Fibroblast of skin of right biceps (primary cell): ENCODE data around the gene CLIC6.
A peak's percentile ranks its signal among the peaks of the same experiment; 100 is the strongest.
"Not testable (repeated sequence)": the region's sequence is repeated elsewhere in the genome, so short reads cannot be mapped to it uniquely, and the experiment has no call there.

ENCODE experiments used
- DNase-seq: peaks from one replicate; pipeline ENCODE4 v3.0.0-alpha.2; 2013

CLIC6 gene

DNA sequence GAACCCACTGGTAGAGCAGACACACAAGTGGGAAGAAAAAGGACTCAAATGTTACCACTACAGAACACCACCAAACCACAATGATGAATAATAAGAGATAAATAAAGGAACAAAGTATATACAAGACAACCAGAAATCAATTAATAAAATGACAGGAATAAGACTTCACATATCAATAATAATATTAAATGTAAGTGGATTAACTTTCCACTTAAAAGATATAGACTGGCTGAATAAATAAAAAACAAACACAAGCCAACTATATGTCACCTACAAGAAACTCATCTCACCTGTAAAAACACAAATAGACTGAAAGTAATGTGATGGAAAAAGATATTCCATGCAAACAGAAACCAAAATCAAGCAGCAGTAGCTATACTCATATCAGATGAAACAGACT is 6.9 kb upstream of the CLIC6 start:
- DNase-seq, result no peak

DNA sequence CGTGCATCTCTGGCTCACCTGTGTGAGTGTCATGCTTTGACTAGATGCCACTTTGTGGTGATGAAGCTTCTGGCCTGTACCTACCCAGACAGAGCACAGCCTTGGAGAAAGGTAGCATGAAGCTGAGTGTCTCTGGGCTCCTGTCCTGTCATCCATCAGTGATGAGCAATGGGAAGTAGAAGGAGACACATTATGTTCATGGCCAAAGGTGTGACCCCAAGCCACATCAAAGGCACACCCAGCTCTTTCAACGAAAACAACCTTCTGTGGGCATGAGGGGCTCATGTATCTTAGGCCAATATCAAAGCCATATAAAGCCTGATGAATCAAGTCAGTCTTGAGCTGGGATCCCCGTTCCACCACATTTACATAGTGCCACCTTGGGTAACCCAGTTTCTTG is 1.0 kb upstream of the CLIC6 start:
- DNase-seq, result no peak

DNA sequence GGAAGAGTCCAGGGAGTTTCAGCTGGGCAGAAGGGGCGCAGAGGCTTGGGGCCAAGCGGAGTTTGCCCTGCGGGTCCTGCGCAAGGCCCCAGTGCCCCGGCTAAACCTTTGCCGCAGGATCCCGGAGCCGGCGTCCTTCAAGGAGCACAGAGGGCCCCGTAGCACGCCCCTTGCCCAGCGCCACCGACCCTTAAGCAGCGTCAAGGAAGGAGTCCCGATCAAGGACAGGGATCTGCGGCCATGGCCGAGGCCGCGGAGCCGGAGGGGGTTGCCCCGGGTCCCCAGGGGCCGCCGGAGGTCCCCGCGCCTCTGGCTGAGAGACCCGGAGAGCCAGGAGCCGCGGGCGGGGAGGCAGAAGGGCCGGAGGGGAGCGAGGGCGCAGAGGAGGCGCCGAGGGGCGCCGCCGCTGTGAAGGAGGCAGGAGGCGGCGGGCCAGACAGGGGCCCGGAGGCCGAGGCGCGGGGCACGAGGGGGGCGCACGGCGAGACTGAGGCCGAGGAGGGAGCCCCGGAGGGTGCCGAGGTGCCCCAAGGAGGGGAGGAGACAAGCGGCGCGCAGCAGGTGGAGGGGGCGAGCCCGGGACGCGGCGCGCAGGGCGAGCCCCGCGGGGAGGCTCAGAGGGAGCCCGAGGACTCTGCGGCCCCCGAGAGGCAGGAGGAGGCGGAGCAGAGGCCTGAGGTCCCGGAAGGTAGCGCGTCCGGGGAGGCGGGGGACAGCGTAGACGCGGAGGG is 520 bp downstream of the CLIC6 start:
- DNase-seq, result no peak

DNA sequence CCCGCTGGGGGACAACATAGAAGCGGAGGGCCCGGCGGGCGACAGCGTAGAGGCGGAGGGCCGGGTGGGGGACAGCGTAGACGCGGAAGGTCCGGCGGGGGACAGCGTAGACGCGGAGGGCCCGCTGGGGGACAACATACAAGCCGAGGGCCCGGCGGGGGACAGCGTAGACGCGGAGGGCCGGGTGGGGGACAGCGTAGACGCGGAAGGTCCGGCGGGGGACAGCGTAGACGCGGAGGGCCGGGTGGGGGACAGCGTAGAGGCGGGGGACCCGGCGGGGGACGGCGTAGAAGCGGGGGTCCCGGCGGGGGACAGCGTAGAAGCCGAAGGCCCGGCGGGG is 1.1 kb downstream of the CLIC6 start:
- not testable (repeated sequence) for DNase-seq

DNA sequence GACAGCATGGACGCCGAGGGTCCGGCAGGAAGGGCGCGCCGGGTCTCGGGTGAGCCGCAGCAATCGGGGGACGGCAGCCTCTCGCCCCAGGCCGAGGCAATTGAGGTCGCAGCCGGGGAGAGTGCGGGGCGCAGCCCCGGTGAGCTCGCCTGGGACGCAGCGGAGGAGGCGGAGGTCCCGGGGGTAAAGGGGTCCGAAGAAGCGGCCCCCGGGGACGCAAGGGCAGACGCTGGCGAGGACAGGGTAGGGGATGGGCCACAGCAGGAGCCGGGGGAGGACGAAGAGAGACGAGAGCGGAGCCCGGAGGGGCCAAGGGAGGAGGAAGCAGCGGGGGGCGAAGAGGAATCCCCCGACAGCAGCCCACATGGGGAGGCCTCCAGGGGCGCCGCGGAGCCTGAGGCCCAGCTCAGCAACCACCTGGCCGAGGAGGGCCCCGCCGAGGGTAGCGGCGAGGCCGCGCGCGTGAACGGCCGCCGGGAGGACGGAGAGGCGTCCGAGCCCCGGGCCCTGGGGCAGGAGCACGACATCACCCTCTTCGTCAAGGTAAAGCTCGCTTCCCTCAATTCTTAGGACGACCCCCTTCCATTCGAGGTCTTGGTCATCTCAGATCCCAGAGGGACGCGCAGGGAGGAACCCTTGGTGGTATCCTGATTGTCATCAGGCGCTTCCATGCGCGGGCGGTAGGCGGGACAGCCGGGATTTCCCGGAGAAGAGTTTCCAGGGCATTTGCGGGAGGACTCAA is 1.6 kb downstream of the CLIC6 start:
- DNase-seq, result no peak

DNA sequence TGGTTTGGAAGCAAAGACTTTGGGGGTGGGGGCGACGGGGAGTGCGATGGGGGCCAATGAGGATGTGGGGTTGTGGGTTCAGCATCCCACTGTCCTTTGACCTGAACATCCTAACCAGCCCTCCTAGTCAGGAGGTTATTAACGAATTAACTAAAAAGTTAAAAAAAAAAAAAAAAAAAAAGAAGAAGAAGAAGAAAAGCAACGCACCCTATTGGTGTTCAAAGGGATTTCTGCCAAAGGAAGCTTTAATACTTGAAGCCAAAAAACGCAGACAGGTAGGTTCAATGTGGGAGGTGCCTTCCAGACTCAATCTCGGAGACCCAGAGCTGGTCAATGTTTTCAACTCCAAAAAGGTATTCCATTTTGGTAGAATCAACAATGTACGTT is 2.2 kb downstream of the CLIC6 start:
- DNase-seq, result no peak

DNA sequence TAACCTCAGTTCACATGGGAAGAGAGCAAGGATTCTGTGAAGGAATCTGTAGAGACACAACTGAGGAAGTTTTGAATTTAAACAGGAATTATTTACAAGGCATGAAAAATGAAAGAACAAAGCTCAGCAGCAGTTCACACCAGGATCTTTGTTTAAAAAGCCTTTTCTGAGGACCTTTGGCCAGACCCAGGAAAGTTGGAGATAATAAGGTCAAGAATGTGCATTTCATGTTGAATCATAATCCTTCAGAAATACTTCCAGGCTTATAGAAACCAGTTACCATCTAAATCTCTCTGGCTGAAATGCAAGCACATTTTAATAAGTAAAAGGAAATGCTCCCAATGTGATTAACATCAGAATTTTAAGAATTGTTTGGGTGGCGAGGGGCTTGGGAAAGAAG is 2.7 kb downstream of the CLIC6 start:
- no peak for DNase-seq

DNA sequence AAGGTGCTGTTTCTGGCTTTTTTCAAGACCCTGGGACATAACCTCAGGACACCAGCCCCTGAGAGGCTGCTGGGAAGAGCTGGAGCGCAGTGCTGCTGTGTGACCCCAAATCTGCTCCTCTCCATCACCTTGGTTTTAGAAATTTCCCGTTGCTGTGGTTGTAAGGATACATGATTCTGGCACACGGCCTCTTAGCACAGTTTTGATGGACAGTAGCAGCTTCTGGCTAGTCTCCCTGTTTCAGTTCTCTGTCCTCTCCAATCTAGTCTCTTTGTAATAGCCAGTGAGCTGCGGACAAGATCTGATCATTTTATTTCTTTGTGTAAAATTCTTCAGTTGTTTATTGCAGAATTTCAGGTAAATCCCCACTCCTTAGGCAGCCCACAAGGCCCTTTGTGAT is 3.1 kb downstream of the CLIC6 start:
- no peak for DNase-seq

DNA sequence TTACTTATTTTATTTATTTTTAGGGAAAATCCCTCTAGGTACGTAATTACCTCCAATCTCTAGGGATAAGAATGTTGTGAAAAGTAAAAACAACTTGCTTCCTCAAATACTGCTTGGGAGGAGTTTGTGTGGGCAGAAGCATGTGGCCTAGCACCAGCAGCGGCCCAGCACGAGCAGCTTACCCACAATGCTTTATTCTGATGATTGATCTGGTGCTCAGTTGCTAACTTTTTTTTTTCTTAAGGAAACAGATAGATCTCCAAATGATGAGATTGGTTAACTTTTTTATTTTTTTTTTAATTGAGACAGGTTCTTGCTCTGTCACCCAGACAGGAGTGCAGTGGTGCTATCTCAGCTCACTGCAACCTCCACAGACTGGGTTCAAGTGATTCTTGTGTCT is 4.2 kb downstream of the CLIC6 start:
- no peak for DNase-seq

DNA sequence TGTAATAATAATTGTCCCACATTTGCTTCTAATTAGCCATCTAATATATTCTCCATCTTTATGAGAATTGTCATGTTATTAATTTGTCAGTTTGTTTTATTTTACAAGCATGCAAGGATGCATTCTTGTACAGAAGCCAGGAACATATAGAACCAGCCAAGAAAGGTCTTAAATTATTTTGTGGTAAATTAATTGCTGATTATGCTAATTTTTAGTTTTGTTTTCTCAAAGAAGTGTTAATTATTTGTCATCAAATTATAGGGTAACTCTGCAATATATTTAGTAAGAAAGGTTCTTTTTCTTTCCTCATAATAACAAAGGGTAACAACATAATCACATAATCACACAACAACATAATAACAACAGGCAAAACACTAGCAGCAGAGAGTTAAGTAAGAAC is 5.7 kb downstream of the CLIC6 start:
- DNase-seq, result no peak

DNA sequence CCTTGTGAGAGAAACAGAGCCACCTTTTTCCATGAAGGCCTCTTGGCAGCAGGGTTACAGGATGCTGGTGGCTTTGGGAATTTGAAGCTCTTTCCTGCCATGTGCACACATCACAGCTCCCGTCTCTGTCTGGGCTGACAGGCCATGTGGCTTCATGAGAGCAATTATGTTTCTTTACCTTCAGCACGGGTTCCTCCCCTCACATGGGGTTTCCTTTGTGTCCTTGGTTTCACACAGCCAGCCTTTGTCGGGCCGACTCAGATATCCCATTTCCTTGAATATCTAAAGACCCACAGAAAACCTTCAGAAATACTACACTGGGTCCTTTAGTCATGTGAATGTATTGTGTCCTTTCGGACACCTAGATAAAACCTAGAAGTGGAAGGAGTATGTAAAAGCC is 7.1 kb downstream of the CLIC6 start:
- DNase-seq, result no peak

DNA sequence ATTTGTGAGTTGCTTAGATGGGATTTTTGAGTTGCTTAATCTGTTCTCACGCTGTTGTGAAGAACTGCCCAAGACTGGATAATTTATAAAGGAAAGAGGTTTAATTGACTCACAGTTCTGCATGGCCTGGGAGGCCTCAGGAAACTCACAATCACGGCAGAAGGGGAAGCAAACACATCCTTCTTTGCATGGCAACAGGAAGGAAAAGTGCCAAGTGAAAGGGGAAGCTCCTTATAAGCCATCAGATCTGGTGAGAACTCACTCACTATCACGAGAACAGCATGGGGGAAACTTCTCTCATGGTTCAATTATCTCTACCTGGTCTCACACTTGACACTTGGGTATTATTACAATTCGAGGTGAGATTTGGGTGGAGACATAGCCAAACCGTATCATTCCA is 10.3 kb downstream of the CLIC6 start:
- no peak for DNase-seq

DNA sequence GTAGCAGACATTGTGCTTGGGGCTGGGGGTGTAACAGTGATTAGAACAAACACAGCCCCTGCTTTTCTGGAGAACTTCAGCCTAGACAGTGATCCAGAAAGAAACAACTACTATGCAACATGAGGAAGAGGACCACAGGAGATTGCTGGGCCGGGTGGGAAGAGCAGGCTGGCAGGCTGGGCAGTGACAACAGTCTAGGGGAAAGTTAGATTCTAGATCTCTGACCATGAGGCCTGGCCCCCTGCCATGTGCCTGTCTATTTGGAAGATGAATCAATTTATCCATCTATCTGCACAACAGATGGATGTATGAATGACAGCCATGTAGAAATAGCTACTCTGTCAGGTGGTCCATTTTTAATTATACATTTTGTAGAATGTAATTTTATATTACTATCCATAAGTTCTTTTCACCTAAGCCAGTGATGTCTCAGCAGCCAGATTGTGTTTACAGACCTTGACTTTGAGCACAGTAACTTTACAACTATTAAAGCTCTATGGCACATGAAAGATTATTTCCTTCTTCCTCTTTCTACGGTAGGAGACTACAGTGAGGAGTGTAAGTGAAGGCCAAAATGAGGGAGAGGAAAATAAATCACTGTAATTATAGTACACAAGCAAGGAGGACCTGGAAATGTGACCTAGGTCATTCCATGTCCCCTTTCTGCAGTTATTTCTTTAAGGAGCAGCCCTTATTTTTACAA is 15.5 kb downstream of the CLIC6 start:
- no peak for DNase-seq

DNA sequence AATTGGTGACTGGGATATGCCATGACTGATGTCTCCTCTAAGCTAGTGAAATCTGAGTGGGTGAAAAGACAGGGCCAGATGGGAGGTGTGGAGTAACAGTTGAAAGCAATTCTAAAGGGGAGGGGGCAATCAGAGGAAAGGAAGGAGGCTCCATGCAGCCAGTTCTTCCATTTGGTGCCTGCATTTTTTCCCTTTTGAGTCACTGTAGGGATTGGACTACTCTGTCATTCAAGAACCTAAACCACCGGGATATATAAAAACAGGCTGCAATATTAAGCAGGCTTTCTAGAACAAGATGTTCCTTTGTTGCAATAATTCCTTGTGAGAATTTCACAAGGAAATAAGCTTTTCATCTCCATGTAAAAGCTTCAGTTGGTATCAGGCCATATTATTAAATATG is 18.3 kb downstream of the CLIC6 start:
- no peak for DNase-seq

DNA sequence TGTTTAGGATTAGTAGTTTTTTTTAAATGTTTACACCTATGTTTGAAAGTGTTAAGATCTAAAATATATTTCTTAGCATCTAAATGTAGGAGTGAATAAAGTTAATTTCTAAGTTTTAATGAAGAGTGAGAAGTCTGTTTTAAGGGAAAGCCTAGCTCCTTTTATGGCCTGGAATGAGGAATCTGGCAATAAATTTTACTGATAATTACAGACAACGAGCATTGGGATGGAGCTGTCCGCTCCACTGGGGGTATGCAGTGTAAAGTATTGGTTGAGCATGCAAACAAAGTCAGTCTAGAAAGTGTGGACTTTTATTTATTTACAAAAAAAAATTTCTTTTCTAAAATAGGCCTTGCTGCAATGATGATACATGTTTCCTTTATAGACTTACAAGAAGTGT is 19.0 kb downstream of the CLIC6 start:
- no peak for DNase-seq

DNA sequence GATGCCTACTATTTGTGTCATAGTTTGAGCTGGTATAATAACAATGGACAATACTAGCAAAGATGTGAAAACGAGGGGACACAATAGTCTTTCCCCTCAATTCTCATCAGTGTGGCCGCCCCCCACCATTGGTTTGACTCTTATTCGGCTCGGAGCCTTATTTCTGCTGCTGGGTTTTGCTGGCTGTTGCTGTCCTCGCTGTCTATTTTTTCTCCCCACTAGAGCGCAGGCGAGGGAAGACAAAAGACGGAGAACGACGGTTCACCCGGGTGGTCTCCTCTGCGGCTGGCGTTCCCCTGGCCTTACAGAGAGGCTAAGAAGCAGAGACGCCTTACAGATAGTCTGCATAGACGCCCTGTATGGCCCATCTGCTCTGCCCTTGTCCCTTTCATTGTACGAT is 19.4 kb downstream of the CLIC6 start:
- no peak for DNase-seq

DNA sequence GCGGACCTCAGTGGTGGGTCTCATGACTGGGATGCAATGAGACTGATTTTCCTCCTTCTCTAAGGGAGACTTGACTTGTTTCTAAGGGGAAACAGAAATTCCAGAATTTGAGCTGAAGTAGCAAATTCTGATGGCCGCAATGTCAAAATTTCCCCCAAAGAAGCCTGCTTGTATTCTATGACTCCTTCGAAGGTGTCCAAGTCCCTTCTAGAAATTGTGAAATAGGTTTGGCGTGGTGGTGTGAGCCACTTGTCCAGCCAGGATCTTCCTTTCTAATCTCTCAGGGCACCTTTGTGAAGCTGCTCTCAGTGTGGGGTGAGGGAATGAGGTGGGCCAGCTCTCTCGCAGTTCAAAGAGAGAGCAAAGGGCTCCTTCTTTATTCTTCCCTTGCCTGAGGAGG is 19.9 kb downstream of the CLIC6 start:
- no peak for DNase-seq

DNA sequence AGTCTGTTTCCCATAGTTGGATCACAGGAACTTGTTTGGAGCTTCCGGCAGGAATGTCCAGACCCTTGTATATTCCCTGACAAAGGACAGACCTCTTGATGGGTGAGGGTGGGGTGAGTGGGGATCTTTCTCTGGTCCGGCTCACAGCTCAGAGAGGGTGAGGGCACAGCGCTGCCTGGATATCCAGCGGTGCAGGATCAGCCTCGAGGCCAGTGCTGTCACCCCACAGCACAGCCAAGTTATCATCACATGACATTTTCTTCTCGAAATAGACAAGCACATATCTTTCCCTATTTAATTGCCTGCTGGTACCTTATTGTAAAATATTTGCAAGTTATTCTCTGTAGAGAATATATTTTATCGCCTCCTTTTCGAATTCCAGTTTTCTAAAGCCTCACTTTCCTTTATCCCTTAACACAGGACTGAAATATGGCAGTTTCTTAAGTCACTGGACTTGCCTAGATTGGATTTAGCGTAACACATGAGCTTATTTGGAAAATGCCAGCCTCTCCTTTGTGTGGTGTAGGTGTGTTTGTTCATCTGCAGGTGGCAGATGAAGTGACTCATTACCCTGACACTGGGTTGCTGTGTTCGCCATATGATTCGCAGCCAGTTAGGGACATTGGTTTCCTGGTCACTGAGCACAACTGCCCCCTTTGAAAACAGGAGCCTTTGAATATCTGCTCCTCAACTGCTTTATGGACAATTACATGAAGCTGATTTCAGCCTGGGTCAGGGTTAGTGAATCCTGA is 21.4 kb downstream of the CLIC6 start:
- DNase-seq, result no peak

DNA sequence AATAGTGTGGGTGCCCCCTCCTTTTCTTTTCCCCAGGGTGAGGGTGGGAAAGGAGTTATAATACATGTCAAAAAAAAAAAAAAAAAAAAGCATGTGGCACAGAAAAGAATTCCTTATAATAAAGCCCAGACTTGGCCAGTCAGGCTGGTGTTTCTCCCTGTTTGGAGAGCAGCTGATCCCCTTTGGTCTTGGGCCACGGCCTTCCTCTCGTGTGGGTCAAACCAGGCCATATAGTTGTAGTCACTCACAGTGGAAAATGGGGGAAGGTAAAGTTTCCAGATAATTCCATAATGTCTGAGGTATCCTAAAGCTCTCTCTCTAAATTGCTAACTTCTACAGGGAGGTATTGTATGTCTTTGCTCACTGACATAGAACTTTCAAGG is 22.0 kb downstream of the CLIC6 start:
- DNase-seq, result no peak

DNA sequence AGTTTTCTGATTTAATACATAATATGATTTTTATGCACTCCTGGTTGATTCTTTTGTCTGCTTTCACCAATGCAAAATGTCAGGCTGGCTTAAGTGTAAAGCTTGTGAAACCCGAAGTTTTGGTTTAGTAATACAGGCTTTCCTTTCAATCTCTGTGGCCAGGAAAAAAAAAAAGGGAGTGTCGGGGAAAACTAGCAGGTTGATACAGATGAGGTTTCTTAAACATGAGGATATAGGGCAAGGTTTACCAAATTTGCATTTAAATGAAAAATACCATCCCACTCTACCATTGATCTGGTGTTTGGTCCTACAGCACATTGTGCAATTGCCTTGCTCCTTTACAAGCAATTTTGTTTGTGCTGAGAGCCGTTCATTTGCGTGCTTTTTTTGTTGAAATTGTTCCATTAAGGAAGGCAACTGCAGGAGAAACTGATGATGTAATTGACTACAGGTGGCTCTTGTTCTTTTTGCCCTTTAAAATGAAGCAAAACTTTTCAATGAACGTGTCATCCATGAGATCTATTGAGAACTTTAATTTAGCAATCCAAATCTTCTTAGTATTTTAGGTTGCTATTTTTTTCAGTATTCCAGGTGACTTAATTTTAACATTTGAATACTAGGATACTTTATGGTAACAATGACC is 22.7 kb downstream of the CLIC6 start:
- DNase-seq, result no peak

DNA sequence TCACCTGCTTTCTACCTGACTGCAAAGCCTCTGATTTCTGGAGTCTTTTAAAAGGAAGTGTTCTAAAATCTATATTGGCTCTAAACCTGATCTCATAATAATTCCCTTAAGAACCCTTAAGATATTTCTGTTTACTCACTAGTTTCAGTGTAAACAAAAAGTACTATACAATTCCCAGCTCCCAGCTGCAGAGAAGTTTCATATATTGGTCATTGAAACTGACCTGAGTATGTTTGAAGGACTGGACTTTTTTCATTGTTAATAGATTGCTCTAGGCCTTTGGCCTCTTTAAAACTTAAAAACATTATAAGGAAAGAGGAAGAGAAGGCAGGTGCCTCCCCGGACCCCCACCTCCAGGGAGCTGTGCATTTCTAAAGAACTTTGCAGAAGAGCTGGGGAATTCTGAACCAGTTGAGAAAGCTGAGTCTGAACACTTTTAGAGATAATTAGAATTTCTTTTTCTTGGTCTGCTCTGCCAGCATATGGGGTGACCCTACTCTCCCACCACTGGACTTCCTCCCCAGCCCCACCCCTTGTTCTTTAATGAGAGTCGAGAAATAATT is 23.7 kb downstream of the CLIC6 start:
- no peak for DNase-seq

DNA sequence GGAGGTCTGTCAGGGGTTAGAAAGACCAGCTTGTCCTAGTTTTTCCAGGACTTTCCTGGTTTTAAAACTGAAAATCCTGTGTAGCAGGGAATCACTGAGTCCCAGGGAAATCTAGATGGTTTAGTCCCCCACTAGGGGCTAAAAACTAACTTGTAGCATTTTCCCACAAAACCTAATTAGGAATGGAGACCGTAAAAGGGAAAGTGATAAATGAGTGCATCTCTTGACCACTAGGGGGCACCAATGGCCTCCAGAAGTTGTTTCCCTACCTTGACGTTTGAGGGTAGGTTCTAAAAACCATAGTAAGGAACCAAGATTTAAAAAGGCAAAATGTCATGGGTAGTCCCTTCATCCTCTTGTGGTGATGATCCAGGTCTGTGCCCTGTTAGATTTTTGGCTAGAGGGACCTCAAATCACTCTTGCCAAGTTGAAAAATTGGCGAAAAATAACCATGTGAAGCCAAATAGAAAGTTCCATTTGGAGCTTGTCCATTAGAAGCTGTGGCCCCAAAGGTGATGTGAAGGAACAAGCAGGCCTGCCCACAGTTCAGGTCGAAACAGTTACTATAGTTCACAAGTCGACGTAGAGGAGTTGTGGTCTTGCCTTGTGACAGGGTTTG is 24.5 kb downstream of the CLIC6 start:
- DNase-seq, result peak; percentile 73
